Upper lobe of right lung (tissue), 1 donor: Measurements from ENCODE around the gene MGARP. TPM values are rescaled to one million over a fixed set of nuclear protein-coding genes. Genes with fewer than 3 reads are reported as not detected.
"Not testable (repeated sequence)": the region's sequence is repeated elsewhere in the genome, so short reads cannot be mapped to it uniquely, and the experiment has no call there.

Experiments used
- ATAC-seq: fragments of 200-7000 bp; cut with Tn5 transposase; one replicate; pipeline ENCODE4 v1.9.1; 2020; ENCODE audit warnings: mild to moderate bottlenecking, moderate library complexity
- DNase-seq: peaks from one replicate; pipeline ENCODE4 v3.0.0-alpha.2; 2020
- H3K27ac ChIP-seq: fragments of 200-600 bp; one replicate; pipeline ENCODE4 v1.8.0; 2022
- H3K27me3 ChIP-seq: fragments of 200-600 bp; one replicate; pipeline ENCODE4 v1.8.0; 2022; ENCODE audit warnings: mild to moderate bottlenecking
- H3K36me3 ChIP-seq: fragments of 200-600 bp; one replicate; pipeline ENCODE4 v1.8.0; 2022
- H3K4me1 ChIP-seq: fragments of 200-600 bp; one replicate; pipeline ENCODE4 v1.8.0; 2022
- H3K4me3 ChIP-seq: fragments of 200-600 bp; one replicate; pipeline ENCODE4 v1.8.0; 2022; ENCODE audit warnings: mild to moderate bottlenecking
- H3K9me3 ChIP-seq: fragments of 200-600 bp; one replicate; pipeline ENCODE4 v1.8.0; 2022
- CTCF ChIP-seq: fragments of 200-600 bp; IDR thresholded peaks from one replicate; pipeline ENCODE4 v1.8.0; 2022; ENCODE audit warnings: antibody characterized with exemption
- intact Hi-C: fragments of 100-400 bp; cut with DNase I; formaldehyde crosslinking; loops from one replicate; pipeline ENCODE4 v1.11.0; 2022
- long read RNA-seq: library from polyadenylated mRNA; unstranded; transcript quantifications from one replicate; pipeline ENCODE4 v2.0.0, GENCODE V29; 2021
- total RNA-seq: library from RNA; stranded (reverse); fragmentation: NEBNext Ultra II Directional; extraction: Animal tissue kit (Norgen Biotek cat#: 25700); gene quantifications from one replicate; pipeline ENCODE4 v1.2.1, GENCODE V29; 2021
- donor health status: DM: no; HTN: yes; CAD: no; lungs with severe emphysema.

The MGARP gene
- total RNA-seq, result 0.75 TPM
- long read RNA-seq, partial matches to known transcripts, result 0 of 3 reads
- long read RNA-seq, other reads (novel, unspliced or antisense), result 0 of 3 reads

GRCh38 chr4:139279760-139280620 is at the start of gene MGARP:
Gene MGARP, minus strand, starts transcription at chr4:139280225. Its CDS starts 67 bp downstream, at chr4:139280158.
- TF ChIP-seq CTCF, result no peak
- peaks cover 46% of the 10 kb centered on the region for H3K27me3 ChIP-seq
- H3K9me3 ChIP-seq, result no peaks in the 10 kb centered on the region
- H3K4me3 ChIP-seq, result peak within 1 kb of the TSS; percentile 39
- H3K27ac ChIP-seq, result no peak within 1 kb of the TSS
- ATAC-seq (peak; percentile 70), DNase-seq (peak; percentile 70)
- no peaks in the 10 kb centered on the region for H3K36me3 ChIP-seq
- peaks cover 15% of the 10 kb centered on the region for H3K4me1 ChIP-seq
- intact Hi-C loops, result no loop called here

- Histone ChIP-seq H3K27me3 (no peaks in the 10 kb centered on the region), H3K36me3 (peaks cover 8% of the 10 kb centered on the region), H3K9me3 (no peaks in the 10 kb centered on the region), H3K27ac (no peak overlapping the region), H3K4me1 (no peaks in the 10 kb centered on the region), H3K4me3 (no peak overlapping the region)
- intact Hi-C loops, result no loop called here
- TF ChIP-seq CTCF, result no peak
- DNase-seq, result no peak
- no peak for ATAC-seq
Measured at GRCh38 chr4:139329665-139330200, 49.7 kb upstream of the MGARP start.

DNA sequence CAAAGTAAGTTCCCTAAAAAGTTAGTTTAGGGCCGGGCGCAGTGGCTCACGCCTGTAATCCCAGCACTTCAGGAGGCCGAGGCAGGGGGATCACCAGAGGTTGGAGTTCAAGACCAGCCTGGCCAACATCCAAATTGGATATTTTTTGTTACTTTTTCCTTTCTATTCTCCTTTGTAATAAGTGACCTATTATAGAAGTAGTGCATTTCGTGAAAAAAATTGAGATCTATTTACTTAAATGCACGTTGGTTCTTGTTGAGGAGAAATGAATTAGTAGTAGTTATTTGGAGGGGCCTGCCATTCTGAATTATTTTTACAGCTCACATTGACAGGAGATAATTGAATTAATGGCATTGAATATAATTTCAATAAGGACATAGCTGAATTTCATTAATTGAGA is 44.6 kb upstream of the MGARP start:
- Histone ChIP-seq H3K27me3 (no peaks in the 10 kb centered on the region), H3K4me1 (peaks cover 13% of the 10 kb centered on the region), H3K36me3 (no peaks in the 10 kb centered on the region), H3K4me3 (no peak overlapping the region), H3K27ac (no peak overlapping the region), H3K9me3 (no peaks in the 10 kb centered on the region)
- ATAC-seq (no peak), DNase-seq (no peak)
- no peak for TF ChIP-seq CTCF
- intact Hi-C loops, result no loop called here

GRCh38 chr4:139322541-139322940 is 42.5 kb upstream of the MGARP start:
- DNase-seq, ATAC-seq: not testable (repeated sequence)

DNA sequence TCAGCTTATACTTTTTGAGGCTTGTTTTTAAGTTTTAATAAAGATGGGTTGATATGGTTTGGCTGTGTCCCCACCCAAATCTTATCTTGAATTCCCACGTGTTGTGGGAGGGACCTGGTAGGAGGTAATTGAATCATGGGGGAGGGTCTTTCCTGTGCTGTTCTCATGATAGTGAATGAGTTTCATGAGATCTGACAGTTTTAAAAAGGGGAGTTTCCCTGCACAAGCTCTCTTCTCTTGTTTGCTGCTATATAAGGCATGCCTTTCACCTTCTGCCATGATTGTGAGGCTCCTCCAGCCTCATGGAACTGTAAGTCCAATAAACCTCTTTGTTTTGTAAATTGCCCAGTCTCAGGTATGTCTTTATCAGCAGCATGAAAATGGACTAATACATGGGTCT is 42.0 kb upstream of the MGARP start:
- H3K27me3 ChIP-seq, ATAC-seq, H3K9me3 ChIP-seq, H3K27ac ChIP-seq, H3K4me3 ChIP-seq, intact Hi-C loops, H3K36me3 ChIP-seq, DNase-seq: not testable (repeated sequence)
- H3K4me1 ChIP-seq, result peaks cover 13% of the 10 kb centered on the region

More at GRCh38 chr4:139322541-139322940, 42.5 kb upstream of the MGARP start:
- H3K9me3 ChIP-seq, H3K36me3 ChIP-seq, H3K27ac ChIP-seq, H3K27me3 ChIP-seq, intact Hi-C loops, H3K4me3 ChIP-seq: not testable (repeated sequence)
- peaks cover 13% of the 10 kb centered on the region for H3K4me1 ChIP-seq

GRCh38 chr4:139319571-139319970 is 39.5 kb upstream of the MGARP start:
- H3K4me1 ChIP-seq, result peaks cover 12% of the 10 kb centered on the region
- intact Hi-C loops, result no loop called here
- no peaks in the 10 kb centered on the region for H3K36me3 ChIP-seq
- no peak overlapping the region for H3K27ac ChIP-seq
- ATAC-seq (no peak), DNase-seq (no peak)
- no peak overlapping the region for H3K4me3 ChIP-seq
- no peak for TF ChIP-seq CTCF
- H3K27me3 ChIP-seq, result no peaks in the 10 kb centered on the region
- H3K9me3 ChIP-seq, result no peaks in the 10 kb centered on the region
